PC-9 (cell line): Measurements from ENCODE around the gene TMEM109.

ENCODE experiments used
- EZH2 ChIP-seq: fragments of 200-600 bp; sonication (generic); IDR thresholded peaks from 2 replicates; pipeline ENCODE4 v1.8.0; 2017; ENCODE audit warnings: antibody characterized with exemption, low read depth
- TF ChIP-seq, protein P1 (sequence below): fragments of 200-600 bp; sonication (generic); conservative IDR thresholded peaks from 2 replicates; pipeline ENCODE4 v1.6.1; 2017; ENCODE audit warnings: mixed run types, antibody characterized with exemption, mild to moderate bottlenecking, moderate library complexity

DNA sequence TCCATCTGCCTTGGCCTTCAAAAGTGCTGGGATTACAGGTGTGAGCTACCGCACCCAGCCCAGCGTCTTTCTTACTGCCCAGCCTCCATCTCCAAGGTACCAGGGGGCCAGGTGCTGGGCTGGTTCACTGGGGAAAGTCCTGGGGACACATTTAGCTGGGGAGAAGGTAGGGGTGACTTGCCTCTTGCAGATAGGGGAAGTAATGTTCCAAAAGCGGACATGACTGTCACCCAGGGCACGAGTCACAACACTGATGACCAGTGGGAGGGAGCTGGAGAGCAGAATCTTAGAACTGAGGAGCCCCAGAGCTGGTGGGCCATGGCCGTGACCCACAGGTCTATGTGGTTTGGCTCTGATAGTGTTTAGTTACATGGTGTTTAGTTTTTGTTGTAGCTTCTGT is 40.5 kb downstream of the TMEM109 start:
- TF ChIP-seq, protein P1, sequence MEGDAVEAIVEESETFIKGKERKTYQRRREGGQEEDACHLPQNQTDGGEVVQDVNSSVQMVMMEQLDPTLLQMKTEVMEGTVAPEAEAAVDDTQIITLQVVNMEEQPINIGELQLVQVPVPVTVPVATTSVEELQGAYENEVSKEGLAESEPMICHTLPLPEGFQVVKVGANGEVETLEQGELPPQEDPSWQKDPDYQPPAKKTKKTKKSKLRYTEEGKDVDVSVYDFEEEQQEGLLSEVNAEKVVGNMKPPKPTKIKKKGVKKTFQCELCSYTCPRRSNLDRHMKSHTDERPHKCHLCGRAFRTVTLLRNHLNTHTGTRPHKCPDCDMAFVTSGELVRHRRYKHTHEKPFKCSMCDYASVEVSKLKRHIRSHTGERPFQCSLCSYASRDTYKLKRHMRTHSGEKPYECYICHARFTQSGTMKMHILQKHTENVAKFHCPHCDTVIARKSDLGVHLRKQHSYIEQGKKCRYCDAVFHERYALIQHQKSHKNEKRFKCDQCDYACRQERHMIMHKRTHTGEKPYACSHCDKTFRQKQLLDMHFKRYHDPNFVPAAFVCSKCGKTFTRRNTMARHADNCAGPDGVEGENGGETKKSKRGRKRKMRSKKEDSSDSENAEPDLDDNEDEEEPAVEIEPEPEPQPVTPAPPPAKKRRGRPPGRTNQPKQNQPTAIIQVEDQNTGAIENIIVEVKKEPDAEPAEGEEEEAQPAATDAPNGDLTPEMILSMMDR = no peak
- TF ChIP-seq EZH2 = no peak
